Thymus (tissue), 11 donors: ENCODE results near the gene SLC25A34. TPM values are rescaled to one million over a fixed set of nuclear protein-coding genes. Genes with fewer than 3 reads are reported as not detected.

Source experiments
- DNase-seq, 9 donors: peaks; one replicate each; pipeline ENCODE4 v3.0.0-alpha.2; 2013; ENCODE audit warnings: low spot score in 9 of 9, low read depth in 6 of 9, missing footprints in 1 of 9
- H3K27ac ChIP-seq, 2 donors: one replicate each; pipeline ENCODE4 v1.5.1; 2013; ENCODE audit warnings: control low read depth in 1 of 2, low read depth in 1 of 2, low read length in 1 of 2, mild to moderate bottlenecking in 1 of 2, moderate library complexity in 1 of 2
- H3K27me3 ChIP-seq, 2 donors: one replicate each; pipeline ENCODE4 v1.5.1; 2013; ENCODE audit warnings: low read length in 1 of 2; ENCODE audit not compliant: control insufficient read depth in 2 of 2, insufficient read depth in 1 of 2
- H3K36me3 ChIP-seq, 2 donors: one replicate each; pipeline ENCODE4 v1.5.1; 2013; ENCODE audit warnings: low read length in 1 of 2, mild to moderate bottlenecking in 1 of 2, moderate library complexity in 1 of 2; ENCODE audit not compliant: control insufficient read depth in 2 of 2, insufficient read depth in 2 of 2
- H3K4me1 ChIP-seq, 2 donors: one replicate each; pipeline ENCODE4 v1.5.1; 2013; ENCODE audit warnings: low read length in 2 of 2; ENCODE audit not compliant: control insufficient read depth in 2 of 2, insufficient read depth in 2 of 2
- H3K4me3 ChIP-seq, 2 donors: one replicate each; pipeline ENCODE4 v1.5.1; 2013; ENCODE audit warnings: low read length in 2 of 2, control low read depth in 1 of 2, mild to moderate bottlenecking in 1 of 2
- H3K9me3 ChIP-seq, 2 donors: one replicate each; pipeline ENCODE4 v1.5.1; 2013; ENCODE audit warnings: low read length in 1 of 2, mild to moderate bottlenecking in 1 of 2; ENCODE audit not compliant: control insufficient read depth in 2 of 2, insufficient read depth in 1 of 2
- whole genome bisulfite sequencing: extraction: QIAGEN DNeasy Blood & Tissue Kit; methylation state at CpG from one replicate; pipeline ENCODE4 v1.1.7; 2013; 5-methylcytosine and 5-hydroxymethylcytosine counted together
- polyA plus RNA-seq: library from polyadenylated mRNA; stranded (reverse); fragments of 200-250 nt; gene quantifications from one replicate; pipeline ENCODE4 v1.2.3, GENCODE V29; 2013
- total RNA-seq: library from RNA; stranded (reverse); fragments of 120-200 nt; gene quantifications from one replicate; pipeline ENCODE4 v1.2.4, GENCODE V29; 2013
- donor health status: healthy.

The SLC25A34 gene
- total and polyA plus RNA-seq, 2 donors, result 0.42 to 2.4 TPM

DNA sequence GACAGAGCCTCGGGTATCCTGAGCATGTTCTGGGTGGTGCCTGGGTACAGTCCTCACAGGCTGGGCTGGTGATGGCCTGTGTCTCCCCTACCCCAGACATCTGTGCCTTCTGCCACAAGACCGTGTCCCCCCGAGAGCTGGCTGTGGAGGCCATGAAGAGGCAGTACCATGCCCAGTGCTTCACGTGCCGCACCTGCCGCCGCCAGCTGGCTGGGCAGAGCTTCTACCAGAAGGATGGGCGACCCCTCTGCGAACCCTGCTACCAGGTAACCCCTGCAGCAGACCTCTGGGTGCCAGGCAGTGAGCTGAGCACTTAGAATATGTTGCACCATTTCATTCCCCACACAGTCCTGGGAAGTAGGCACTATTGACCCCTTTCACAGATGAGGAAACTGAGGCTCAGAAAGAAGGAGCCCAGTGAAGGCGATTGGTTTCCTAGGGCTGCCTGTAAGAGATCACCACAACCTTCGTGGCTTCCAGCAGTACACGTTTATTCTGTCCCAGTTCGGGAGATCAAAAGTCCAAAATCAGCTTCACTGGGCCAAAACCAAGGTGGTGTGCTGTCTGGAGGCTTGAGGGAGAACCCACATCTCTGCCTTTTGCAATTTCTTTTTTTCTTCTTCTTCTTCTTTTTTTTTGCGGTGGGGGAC, 34.4 kb downstream of the SLC25A34 start:
- Histone ChIP-seq H3K4me3 (no peak overlapping the region), H3K27me3 (peaks cover 0 to 2% of the 10 kb centered on the region in 2 donors), H3K27ac (no peak overlapping the region), H3K9me3 (no peaks in the 10 kb centered on the region), H3K4me1 (no peaks in the 10 kb centered on the region), H3K36me3 (no peaks in the 10 kb centered on the region)
- no peak for DNase-seq
- WGBS, result 94% methylated on average over 14 of the region's 14 CpGs

DNA sequence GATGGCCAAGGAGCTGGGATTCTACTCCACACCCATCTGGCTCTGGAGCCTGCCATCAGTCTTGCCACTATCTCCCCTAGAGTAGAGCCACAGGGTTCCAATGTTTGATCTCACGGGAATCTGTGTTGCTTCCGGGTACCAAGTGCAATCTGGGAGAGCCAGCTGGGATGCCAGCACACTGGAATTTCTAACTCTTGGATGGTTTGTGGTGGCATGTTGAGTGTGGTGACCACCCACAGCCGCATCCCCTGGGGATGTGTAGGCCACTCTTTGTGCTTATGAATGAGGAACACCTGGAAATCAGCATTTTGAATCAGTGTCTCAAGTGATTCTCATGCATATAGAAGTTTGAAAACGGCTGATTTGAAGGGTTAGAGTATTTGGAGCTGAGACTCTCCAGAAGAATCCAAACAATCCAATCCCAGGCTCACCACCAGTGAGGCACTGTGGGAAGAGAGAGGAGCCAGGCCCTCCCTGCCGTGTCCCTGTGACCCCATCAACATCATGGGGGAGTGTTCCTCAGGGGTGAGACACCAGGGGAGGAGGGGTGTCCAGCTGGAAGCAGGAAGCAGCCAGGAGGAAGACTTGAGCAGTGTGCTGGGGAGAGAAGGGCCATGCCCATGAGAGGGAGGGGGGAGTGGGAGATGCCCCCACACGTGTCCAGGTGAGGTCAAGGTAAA, 35.9 kb downstream of the SLC25A34 start:
- H3K36me3 ChIP-seq, result no peaks in the 10 kb centered on the region
- WGBS, result 91% methylated on average over 6 of the region's 6 CpGs
- no peak overlapping the region for H3K4me3 ChIP-seq
- H3K27ac ChIP-seq, result no peak overlapping the region
- DNase-seq, result no peak
- H3K9me3 ChIP-seq, result no peaks in the 10 kb centered on the region
- no peaks in the 10 kb centered on the region for H3K4me1 ChIP-seq
- H3K27me3 ChIP-seq, result peaks cover 0 to 2% of the 10 kb centered on the region in 2 donors

DNA sequence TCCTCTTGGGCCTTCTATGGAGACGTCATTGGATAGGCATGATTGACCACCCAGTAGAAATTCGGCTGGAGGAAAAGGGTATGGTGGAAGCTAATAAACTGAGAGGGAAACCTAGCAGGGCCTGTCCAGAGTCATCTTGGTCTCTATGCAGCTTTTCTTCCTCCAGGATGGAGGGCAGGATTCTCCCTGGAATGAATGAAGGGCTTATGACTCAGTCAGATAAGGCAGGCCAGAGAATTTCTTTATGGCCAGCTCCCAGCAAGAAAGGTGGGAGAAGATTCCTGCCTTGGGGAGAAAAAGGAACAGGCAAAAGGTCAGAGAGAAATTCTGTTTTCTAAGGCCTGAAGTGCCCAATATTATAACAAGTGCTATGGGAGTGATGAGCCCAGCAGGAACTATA, 39.6 kb downstream of the SLC25A34 start:
- H3K4me1 ChIP-seq, result no peaks in the 10 kb centered on the region
- H3K36me3 ChIP-seq, result no peaks in the 10 kb centered on the region
- no peak overlapping the region for H3K27ac ChIP-seq
- no peak for DNase-seq
- no peak overlapping the region for H3K4me3 ChIP-seq
- WGBS, result 95% methylated on average over 2 of the region's 2 CpGs
- peaks cover 0 to 2% of the 10 kb centered on the region in 2 donors for H3K27me3 ChIP-seq
- H3K9me3 ChIP-seq, result no peaks in the 10 kb centered on the region

DNA sequence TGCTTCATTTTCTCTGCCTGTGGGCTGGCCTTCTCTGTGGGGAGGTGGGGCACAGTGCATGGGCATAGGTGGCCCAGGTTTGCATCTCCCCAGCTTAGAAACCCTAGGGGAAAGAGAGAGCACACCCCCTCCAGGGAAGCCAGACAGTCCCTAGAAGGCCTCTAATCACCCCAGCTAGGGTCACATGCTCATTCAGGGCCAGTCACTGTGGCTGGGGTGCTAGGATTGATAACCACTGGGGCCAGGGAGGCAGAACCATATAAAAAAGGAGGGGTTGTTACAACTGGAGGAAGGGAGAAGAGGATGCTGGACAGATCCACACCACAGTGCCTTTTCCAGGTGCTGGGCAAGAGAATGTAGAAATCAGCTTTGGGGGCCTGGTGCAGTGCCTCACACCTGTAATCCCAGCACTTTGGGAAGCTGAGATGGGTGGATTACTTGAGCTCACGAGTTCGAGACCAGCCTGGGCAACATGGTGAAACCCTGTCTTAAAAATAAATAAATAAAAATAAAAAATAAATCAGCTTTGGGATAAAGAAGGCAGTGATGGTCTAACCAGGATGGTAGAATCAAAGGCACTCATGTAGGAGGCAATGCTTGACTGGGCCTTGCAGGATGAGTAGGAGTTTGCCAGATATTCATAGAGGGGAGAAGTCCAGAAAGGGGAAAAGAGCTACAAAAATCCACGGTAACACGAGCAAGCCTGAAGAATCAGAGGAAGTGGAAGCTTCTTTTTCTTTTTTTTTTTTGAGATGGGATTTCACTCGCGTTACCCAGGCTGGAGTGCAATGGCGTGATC, 42.0 kb downstream of the SLC25A34 start:
- Histone ChIP-seq H3K4me1 (no peaks in the 10 kb centered on the region), H3K4me3 (no peak overlapping the region), H3K27me3 (peaks cover 0 to 2% of the 10 kb centered on the region in 2 donors), H3K9me3 (no peaks in the 10 kb centered on the region), H3K27ac (no peak overlapping the region), H3K36me3 (no peaks in the 10 kb centered on the region)
- WGBS, result 92% methylated on average over 7 of the region's 7 CpGs
- DNase-seq, result no peak

DNA sequence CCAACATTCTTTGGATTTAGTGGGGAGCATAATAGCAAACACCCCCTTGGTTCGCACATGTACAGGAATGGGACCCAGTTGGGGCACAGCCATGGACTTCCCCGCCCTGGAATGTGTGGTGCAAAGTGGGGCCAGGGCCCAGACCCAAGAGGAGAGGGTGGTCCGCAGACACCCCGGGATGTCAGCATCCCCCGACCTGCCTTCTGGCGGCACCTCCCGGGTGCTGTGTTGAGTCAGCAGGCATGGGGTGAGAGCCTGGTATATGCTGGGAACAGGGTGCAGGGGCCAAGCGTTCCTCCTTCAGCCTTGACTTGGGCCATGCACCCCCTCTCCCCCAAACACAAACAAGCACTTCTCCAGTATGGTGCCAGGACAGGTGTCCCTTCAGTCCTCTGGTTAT, 49.6 kb downstream of the SLC25A34 start:
- no peaks in the 10 kb centered on the region for H3K9me3 ChIP-seq
- H3K36me3 ChIP-seq, result no peaks in the 10 kb centered on the region
- no peaks in the 10 kb centered on the region for H3K27me3 ChIP-seq
- 97% methylated on average over 8 of the region's 8 CpGs for WGBS
- no peak for DNase-seq
- H3K4me3 ChIP-seq, result no peak overlapping the region
- H3K4me1 ChIP-seq, result no peaks in the 10 kb centered on the region
- H3K27ac ChIP-seq, result no peak overlapping the region

DNA sequence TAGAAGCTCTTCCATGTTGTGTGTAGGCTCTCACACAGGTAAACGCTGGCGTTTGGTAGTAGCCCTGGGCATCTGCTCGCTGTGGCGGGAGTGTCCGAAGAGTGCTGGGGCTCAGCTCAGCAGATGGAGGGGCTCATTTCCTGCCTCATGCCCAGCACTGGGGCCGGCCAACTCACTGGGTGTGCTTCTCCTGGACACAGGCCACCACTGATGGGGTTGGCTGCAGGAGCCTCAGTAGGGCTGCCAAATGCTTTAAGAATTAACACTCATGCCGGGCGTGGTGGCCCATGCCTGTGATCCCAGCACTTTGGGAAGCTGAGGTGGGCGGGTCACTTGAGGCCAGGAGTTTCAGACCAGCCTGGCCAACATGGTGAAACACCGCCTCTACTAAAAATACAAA, 50.5 kb downstream of the SLC25A34 start:
- Histone ChIP-seq H3K4me1 (no peaks in the 10 kb centered on the region), H3K27me3 (no peaks in the 10 kb centered on the region), H3K27ac (no peak overlapping the region), H3K4me3 (no peak overlapping the region), H3K9me3 (no peaks in the 10 kb centered on the region), H3K36me3 (no peaks in the 10 kb centered on the region)
- WGBS, result 97% methylated on average over 10 of the region's 10 CpGs
- no peak for DNase-seq

DNA sequence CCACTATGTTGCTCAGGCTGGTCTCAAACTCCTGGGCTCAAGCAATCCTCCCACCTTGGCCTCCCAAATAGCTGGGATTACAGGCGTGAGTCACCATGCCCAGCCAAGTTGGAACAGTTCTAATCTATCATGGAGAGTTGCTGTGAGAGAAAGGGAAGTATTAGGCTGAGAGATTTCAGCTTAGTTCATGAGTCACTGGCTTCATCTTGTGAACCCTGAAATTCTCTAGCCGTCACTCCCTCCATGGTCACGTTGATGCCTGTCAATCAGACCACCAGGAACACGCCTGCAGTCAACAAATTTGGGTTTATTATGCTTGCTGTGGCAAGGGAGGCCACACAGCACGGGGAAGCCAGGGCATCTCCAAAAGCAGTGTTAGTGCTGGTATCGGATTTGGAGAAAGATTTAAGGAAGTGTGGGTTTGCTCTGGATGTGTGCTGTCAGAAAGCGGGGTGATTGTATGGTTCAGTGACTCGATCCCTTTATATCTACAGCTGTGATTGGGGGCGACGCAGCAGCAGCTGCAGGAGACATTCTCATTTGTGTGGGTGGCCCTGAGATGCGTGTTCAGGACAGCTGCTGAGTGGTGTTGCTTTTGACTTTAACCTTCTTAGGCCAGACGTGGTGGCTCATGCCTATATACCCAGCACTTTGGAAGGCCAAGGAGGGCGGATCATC, 52.7 kb downstream of the SLC25A34 start:
- Histone ChIP-seq H3K36me3 (no peaks in the 10 kb centered on the region), H3K4me1 (peaks cover 0 to 2% of the 10 kb centered on the region in 2 donors), H3K27me3 (no peaks in the 10 kb centered on the region), H3K4me3 (no peak overlapping the region), H3K27ac (no peak overlapping the region), H3K9me3 (no peaks in the 10 kb centered on the region)
- DNase-seq, result no peak
- 85% methylated on average over 13 of the region's 13 CpGs for WGBS
